Left renal cortex interstitium (tissue), 4 donors: ENCODE data around the gene NTRK3. TPM values are rescaled to one million over a fixed set of nuclear protein-coding genes. Genes with fewer than 3 reads are reported as not detected.
"Not testable (repeated sequence)": the region's sequence is repeated elsewhere in the genome, so short reads cannot be mapped to it uniquely, and the experiment has no call there.

Experiments
- DNase-seq, 4 donors: peaks; one replicate each; pipeline ENCODE4 v3.0.0-alpha.2; 2013; ENCODE audit warnings: low read depth in 4 of 4, low spot score in 2 of 4, missing footprints in 1 of 4
- polyA plus RNA-seq, 4 donors: library from polyadenylated mRNA; unstranded; fragments of 120-200 nt; gene quantifications; one replicate each; pipeline ENCODE4 v1.2.1, GENCODE V29; 2013; ENCODE audit not compliant: insufficient read length in 4 of 4

Gene NTRK3
- polyA plus RNA-seq, 4 donors = 10.9 to 16.6 (median 13.0) TPM

DNA sequence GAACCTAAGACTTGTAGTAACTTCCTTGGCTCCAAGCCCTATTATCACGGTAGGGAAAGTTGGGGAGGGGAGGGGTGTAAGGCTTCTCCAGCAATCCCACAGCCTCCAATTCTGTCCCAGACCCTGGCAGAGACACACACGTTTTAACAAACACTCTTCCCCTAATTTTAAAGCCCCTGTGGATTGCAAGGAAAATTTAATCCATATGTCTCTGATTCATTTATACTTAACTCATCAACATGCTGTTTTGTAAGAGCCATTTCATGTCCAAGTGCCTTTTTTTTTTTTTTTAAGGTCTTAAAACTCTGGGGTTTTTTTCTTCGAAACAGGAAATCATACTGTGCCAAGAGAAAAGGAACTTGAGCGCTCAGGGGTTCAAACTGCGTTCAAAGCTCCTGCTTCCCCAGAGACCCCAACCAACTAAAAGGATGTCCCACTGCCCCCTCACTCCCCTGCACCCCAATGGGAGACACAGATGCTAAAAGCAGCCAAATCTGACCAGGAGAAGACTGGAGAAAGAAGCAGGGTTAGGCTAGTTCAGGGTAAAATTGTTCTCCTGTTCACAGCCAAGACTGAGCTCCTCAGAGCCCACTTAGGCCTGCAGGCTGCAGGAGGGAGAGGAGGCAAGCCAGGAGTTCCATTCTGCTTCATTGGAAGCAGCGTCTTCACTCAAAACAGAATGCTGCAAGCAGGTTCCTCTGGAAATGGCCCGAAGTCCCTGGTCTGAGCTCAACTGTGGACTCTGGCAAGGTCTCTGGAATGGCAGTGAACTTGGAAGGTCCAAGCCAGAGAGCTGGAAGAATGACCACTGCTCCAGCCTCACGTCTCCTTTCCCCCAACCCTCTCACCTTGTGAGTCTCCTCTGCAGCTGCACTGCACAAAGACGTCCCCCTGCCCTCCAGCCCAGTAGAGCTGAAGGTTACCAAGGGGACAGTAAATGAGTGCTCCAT lies 172.5 kb downstream of the NTRK3 start:
- no peak for DNase-seq

DNA sequence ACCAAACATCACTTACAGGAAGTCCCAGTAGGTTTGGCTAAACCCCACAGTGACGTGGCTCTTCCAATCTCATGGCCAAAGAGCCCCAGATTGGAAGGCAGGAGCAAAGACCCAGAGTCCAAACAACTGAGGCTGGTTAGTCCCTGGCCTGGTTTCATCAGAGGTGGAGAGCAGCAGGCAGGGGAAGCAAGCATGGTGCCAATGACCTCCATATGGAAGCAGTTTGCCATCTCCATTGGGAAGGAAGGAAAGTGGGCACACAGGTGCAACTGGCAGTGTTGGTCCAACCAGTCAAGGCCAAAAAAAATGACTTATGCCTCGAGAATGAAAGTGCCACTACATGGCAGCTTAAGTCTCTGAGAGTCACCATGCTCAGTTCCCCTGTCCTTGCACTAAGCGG lies 175.9 kb downstream of the NTRK3 start:
- no peak for DNase-seq

DNA sequence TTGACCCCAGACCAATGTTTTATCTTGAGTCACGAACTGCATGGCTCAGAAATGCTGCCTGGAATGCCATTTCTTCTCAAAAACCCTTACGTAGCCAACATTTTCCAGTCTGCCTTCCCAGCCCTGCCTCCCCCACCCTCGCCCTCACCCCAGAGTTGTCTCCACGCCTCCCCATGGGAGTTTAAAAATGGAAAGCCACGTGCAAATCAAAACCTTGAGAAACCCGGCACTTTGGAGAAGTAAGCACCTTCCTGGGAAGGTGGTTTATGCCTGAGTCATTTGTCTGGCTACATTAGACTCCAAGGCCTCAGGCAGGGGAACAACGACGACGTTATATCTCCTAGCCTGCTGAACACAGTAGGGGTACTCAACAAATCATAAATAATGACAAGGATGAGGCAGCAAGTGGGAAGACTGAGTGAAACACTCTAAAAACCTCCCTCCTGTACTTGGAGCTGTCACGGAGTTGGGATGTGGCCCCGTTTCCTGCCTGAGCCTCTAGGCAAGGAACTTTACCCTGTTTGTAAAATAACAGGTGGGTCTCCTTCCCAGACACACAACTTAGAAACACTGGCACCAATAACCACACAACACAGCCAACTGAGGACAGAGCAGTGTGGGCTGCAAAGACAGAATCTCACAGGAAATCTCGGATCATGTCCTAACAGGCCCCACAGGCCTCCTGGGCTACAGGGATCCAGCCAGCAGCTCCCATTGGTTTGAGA lies 179.1 kb downstream of the NTRK3 start:
- no peak for DNase-seq

DNA sequence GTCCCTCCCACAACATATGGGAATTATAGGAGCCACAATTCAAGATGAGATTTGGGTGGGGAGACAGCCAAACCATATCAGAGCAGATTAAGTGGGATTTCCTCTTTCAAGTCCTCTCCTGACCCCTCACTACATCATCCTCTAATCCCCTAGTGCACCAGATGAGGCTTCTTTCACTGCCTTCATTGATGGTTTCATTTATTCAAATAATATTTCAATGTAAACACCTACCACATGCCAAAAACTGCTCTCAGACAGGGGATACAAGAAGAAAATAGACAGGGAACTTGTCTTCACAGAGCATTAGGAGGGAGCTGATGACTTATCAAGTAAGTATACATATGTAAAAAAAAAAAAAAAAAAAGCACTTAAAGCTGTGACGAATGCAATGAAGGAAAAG lies 180.2 kb downstream of the NTRK3 start:
- no peak for DNase-seq

DNA sequence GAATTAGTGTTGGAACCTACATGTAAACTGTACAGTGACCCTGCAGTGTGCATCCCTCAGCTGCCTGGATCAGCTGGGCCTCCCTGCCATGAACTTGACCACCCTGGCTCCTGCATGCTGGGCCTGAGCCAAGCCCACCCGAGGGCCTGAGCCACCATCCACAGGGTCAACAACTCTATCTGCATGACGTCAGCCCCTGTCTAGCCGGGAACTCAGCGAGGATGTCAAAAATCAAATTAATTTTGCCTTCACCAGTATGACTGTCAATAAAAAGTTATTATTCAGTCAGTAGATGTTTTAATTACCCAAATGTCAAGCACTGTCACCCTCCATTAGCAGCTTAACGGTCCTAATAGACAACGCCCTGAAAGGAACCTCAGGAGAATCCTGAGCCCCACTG lies 181.4 kb downstream of the NTRK3 start:
- DNase-seq = no peak

DNA sequence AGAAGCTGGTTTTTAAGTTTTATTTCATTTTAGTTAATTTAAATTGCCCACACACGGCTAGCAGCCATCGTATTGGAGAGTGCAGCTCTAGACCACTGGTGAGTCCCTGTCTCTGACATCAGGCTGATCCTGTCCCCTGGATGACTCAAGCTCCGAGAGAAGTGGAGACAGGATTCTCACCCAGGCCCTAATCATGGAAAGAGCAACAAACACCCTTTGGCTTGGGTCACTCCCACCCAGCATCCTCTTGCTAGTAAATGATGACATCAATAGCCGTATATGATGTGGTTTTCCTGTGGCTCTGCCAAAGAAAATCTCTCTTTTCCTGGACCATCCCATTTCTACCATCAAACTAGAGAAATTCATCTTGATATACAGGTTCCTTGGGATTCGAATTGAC lies 182.2 kb downstream of the NTRK3 start:
- DNase-seq = no peak

DNA sequence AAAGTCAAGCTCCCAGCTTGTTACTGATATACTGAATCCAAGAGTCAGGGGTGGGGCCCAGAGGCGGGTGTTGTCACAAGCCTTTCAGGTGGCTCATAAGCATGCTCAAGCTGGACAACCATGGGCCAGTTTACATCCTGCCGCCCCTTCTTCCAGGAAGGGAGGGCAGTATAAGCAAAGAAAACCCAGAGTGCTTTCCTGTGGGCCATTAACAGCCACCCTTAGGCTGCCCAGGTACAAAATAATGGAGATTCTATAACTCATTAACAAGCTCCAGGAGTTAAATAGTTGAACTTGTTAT lies 183.2 kb downstream of the NTRK3 start:
- DNase-seq = no peak

DNA sequence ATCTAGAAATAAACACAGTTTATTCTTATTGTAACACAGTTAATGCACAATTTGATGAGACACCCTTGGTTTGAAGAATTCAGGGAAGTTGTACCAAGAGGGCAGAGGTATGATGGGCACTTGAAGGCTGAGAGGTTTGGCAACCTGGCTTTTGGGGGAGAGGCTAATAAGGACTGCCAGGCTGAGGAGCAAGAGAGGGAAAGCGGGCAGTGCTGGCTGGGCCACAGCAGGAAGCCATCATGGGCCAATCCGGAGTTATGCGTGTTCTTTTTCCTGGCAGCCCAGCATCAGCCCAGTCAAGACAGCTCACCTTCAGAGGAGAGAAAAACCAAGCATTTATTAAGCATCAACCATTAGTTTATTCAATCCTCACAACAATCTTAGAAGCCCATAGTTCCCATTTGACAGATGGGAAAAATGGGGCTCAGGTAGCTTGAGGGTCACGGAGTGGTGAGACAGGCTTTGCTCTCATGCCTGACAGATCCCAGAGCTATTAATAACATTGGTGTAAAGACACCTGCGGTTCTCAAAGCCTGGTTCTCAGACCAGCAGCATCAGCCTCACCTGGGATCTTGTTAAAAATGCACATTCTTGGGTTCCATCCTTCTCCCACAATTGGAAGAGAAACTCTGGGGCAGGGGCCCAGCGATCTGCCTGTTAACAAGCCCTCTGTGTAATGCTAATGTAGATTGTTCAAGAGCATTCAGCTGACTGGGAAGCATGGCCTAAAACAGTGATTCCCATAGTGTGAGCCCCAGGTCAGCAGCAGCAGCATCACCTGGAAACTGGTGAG lies 183.7 kb downstream of the NTRK3 start:
- DNase-seq = no peak

DNA sequence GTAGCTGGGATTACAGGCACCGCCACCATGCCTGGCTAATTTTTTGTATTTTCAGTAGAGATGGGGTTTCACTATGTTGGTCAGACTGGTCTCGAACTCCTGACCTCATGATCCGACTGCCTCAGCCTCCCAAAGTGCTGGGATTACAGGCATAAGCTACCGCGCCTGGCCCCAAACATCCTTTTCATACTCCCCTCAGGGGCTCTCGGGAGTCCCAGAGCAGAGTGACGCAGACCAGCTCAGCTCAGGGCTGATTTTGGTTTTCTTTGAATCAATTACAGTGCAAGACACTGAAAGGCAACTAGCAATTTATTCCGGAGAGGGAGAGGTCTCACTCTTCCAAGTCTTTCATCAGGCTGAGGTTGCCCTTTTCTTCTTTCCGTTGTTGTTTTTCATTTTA lies 184.4 kb downstream of the NTRK3 start:
- DNase-seq = not testable (repeated sequence)

DNA sequence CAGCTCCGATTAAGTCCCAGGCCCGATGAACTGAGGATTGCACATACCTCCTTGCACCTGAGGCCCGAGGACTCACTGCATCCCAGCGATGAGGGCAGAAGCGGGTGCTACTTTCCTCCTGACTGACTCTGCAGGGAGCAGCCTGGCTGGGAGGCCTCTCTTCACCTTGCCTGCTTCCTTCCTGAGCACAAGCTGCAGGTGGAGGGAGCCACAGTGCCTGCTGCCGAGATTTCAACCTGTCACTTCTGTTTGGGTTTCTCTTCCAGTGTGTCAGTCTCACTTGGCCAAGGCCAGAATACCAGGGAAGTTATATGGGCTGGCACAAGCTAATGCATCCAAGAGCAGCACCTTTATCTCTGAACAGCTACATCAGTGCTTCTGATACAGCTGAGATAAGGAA lies 185.4 kb downstream of the NTRK3 start:
- DNase-seq = no peak

DNA sequence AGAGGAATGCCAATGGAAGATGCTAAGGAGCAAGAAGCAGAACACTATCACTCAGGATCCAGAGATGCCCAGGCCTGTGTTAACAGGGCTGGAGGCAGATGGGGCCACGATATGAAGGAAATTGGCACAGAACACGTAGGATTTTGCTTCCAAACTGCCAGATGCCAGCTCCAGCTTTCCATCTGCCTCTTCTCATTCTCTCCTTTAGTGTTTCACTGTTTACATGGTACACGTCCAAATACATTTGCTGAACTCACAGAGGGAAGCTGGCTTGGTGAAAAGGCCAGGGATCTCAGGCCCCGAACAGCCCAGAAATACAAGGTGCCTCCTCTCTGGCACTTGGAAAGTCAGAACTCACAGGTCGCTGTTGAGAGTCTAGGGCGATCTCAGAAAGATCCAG lies 187.0 kb downstream of the NTRK3 start:
- DNase-seq = no peak

DNA sequence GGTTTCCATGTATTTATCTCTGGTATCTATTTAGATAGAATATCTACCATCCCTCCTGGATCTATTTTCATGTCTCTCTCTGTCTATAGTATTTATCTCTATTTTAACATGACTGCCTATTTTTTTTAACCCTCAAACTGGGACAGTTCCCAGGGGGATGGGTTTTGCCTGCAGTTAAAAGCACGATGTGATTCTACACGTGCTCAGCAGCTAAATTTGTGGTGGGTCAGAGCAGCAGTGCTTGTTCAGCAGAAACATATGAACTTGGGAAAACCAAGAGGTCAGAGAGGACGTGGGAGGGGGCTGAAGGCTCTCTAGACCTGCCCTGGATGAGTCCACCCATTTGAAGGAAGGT lies 189.2 kb downstream of the NTRK3 start:
- no peak for DNase-seq

DNA sequence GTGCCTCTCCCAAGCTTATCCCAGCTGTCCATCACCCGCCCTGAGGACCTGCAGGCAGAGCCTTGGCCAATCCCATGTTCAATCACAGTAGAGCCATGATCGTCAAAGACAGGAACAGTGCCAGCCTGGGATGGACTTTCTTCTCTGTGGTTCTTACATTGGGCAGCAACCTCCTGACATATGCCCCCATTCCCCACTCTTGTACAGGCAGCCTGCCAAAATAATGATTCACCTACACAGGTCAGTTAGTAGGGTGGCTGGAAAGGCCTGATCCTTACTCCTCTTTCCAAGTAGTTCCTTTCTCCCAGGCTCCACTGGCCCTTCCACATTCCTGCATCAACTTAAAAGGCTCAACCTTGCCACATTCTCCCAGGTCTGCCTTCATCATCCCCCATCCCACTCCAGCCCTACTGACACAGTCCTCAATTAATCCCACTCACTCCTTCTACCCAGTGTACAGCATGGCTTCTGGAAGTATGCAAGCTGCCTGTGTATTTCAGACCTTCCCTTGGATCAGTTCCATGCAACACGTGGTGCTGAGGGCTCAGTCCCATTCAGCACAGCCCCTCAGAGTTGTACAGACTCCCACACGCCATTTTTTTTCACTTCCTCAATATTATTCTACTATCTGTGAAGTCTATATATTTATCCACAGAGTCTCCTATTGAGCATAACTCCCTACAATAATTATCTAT lies 189.8 kb downstream of the NTRK3 start:
- DNase-seq = no peak

DNA sequence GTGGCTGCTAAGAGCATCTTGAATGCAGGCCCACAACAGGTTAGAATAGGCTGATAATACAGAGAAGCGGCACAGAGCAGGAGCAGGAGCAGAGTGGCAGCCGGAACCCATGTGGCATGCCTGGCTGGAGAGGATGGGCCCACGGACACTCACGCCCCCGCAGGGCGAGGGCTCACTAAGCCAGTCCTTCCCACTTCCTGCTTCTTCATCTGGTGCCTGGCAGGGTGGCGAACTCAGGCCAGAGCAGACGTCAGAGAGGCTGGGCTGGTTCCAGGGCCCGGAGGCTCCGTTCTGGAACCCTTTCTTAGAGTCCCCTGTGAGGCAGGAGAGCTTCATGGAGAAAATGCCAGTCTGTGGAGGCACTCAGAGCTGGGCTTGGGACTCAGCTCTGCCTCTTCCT lies 195.1 kb downstream of the NTRK3 start:
- DNase-seq = no peak

DNA sequence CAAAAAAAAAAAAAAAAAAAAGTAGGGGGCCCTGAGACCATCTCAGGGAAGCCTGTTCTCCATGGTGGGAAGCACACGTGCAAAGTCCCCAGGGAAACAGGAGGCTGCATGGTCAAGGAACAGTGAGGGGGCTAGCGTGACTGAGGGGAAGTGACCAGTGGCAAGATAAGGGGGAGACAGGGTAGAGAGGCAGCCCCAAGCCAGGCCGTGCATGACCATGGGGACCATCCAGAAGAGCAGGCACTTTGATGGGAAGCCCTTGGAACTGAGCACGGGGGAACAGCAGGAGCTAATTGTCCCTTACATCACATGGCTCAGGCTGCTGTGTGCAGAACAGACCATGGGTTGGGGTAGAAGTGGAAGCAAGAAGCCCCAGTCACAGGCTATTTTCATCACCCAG lies 196.2 kb downstream of the NTRK3 start:
- no peak for DNase-seq

DNA sequence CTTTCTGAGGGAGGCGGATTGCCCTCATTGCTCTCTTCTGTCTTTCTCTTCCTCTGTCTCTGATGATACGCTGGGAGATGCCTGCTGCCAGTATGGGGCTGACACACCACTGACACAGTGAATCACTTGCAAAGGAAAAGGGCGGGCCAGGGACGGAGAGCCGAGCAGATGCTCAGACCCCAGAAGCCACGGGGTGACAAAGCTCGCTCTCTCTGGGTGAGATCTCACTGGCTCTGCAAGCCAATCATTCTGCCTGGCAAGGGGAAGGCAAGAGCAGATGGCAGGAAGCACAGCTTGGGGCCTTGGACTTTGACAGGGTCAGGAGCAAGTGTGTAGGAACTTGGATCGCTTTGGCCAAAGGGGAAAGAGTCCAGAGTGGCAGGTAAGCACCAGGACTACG lies 198.7 kb downstream of the NTRK3 start:
- DNase-seq = no peak

DNA sequence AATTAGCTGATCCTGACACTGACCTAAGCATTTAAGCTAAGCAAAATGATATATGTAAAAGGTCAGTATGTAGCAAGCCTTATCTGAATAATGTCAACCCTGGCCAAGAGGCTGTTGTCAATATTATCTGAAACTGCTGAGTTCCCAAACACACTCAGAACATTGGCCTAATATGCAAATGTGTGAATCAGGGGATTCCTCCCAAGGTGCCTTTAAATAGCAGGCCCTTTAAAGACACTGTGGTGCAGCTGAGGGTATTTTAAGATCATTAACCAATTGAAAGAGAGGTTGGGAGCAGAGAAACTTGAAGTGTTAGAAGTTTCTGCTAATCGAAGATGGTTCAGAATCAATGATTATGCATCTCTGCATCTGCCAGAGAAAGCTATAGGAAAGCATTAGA lies 207.0 kb downstream of the NTRK3 start:
- no peak for DNase-seq

DNA sequence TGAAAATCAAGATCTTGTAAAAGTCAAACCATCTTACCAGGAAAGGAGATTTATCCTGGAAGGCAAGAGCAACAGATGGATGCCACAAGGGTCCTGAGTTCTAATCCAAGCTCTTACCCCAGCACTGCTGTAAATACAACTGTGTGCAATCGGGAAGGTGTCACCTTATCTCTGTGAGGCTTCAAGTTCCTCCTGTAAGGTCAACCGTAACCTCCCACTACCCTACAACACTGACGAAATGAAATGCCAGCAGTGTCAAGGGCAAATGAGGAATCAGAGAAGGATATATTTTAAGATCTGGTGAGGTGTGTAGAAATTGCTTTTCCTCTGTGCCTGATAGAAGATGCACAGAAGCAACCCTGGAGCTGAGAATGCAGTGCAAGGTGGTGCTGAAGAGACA lies 207.8 kb downstream of the NTRK3 start:
- DNase-seq = no peak

DNA sequence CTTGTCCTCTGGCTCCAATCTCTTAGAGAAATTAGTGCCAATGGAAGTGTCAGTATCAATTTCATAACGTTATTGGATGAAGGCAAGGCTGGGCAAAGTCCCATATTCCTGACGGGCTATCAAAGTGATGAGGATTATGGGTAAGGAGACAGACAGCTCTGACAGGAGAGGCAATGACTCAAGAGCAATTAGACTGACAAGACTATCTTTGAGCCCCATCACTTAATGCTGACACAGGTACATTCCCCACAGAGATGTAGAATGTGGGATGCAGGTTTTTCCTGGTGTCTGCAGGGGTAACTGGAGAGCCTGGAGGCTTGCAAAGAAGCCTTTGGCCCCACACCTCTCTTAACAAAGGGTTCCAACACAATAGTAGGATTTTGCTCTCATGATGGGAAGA lies 208.3 kb downstream of the NTRK3 start:
- no peak for DNase-seq

DNA sequence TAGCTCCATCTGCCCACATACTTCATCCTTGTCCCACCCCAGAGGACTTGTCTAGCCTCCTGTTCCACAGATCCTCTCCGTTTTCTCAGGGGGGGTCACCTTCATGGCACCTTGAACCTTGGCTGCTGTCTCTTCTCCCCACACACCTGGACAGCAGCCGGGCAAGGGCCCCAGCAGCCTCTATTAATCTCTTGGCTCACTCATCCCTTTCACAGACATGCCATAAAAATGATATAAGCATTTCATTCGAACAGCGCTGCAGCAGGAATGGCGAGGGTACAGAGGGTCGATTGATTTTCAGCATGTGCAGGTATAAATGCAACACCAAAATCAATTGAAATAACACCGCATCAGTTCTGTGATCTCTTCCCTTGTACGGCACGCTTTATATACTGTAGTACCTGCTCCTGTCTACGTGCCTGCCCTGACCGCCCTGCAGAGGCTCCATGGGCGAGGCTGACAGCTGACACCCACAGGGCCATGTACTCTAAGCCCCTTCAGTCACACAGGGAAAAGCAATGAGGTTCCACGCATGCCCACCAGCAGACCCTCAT lies 209.9 kb downstream of the NTRK3 start:
- no peak for DNase-seq

DNA sequence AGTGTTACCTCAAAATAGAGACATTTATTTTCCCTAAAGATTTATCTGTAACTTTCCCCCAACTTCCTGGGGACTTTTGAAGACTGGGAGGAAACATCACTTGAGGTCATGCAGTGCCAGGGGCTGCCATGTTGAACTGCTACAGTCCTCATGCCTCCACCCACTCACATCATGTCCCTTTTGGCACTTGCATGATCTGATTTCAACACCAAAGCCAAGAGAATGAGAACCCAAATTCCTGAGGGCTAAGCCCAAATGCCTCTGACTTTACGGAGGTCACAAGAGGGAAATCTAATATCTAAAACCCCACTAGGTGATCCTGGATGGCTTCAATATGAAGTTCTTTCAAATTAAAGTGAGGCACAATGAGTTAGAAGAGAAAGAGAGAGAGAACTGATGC lies 213.1 kb downstream of the NTRK3 start:
- DNase-seq = no peak
